ENCODE measurements around the gene DAGLA. TPM values are rescaled to one million over a fixed set of nuclear protein-coding genes. Genes with fewer than 3 reads are reported as not detected.

DAGLA gene
- total RNA-seq, 1 donor = 3.6 TPM

- Histone ChIP-seq H3K79me2 (ENCODE audit: insufficient read depth, low read length) (no peaks in the 10 kb centered on the region), H3K4me2 (ENCODE audit: insufficient read depth, low read length) (no peak overlapping the region), H3K9me3 (ENCODE audit: low read depth, low read length) (no peaks in the 10 kb centered on the region), H3K27me3 (ENCODE audit: insufficient read depth, low read length) (no peaks in the 10 kb centered on the region), H4K20me1 (ENCODE audit: insufficient read depth, low read length) (no peaks in the 10 kb centered on the region), H3K27ac (ENCODE audit: low read depth, low read length) (no peak overlapping the region), H3K4me1 (ENCODE audit: insufficient read depth, low read length) (no peaks in the 10 kb centered on the region), H2AFZ (ENCODE audit: low read length) (no peak overlapping the region), H3K36me3 (ENCODE audit: insufficient read depth, low read length) (no peaks in the 10 kb centered on the region), H3K4me3 (ENCODE audit: insufficient read depth, low read length) (no peak overlapping the region)
- DNase-seq (ENCODE audit: insufficient read length, low spot score, missing footprints) = peak; percentile 67
- TF ChIP-seq CTCF (IDR thresholded peaks at IDR 0.05; ENCODE audit: extremely low read depth, low read depth, low read length) = no peak
Measured at GRCh38 chr11:61778920-61779650, 98.9 kb downstream of the DAGLA start.

- Histone ChIP-seq H3K27ac (ENCODE audit: low read depth, low read length) (no peak overlapping the region), H3K79me2 (ENCODE audit: insufficient read depth, low read length) (no peaks in the 10 kb centered on the region), H3K36me3 (ENCODE audit: insufficient read depth, low read length) (no peaks in the 10 kb centered on the region), H3K27me3 (ENCODE audit: insufficient read depth, low read length) (no peaks in the 10 kb centered on the region), H3K4me3 (ENCODE audit: insufficient read depth, low read length) (no peak overlapping the region), H3K4me2 (ENCODE audit: insufficient read depth, low read length) (no peak overlapping the region), H4K20me1 (ENCODE audit: insufficient read depth, low read length) (no peaks in the 10 kb centered on the region), H3K4me1 (ENCODE audit: insufficient read depth, low read length) (no peaks in the 10 kb centered on the region), H3K9me3 (ENCODE audit: low read depth, low read length) (no peaks in the 10 kb centered on the region), H2AFZ (ENCODE audit: low read length) (no peak overlapping the region)
- no peak for TF ChIP-seq CTCF (IDR thresholded peaks at IDR 0.05; ENCODE audit: extremely low read depth, low read depth, low read length)
- peak; percentile 88 for DNase-seq (ENCODE audit: insufficient read length, low spot score, missing footprints)
Measured at GRCh38 chr11:61779666-61780525, 99.7 kb downstream of the DAGLA start.

- no peak for TF ChIP-seq CTCF (IDR thresholded peaks at IDR 0.05; ENCODE audit: extremely low read depth, low read depth, low read length)
- Histone ChIP-seq H3K4me2 (ENCODE audit: insufficient read depth, low read length) (no peak overlapping the region), H3K9me3 (ENCODE audit: low read depth, low read length) (no peaks in the 10 kb centered on the region), H3K27me3 (ENCODE audit: insufficient read depth, low read length) (no peaks in the 10 kb centered on the region), H3K36me3 (ENCODE audit: insufficient read depth, low read length) (peaks cover under 1% of the 10 kb centered on the region), H3K79me2 (ENCODE audit: insufficient read depth, low read length) (no peaks in the 10 kb centered on the region), H3K4me3 (ENCODE audit: insufficient read depth, low read length) (no peak overlapping the region), H4K20me1 (ENCODE audit: insufficient read depth, low read length) (no peaks in the 10 kb centered on the region), H2AFZ (ENCODE audit: low read length) (no peak overlapping the region), H3K27ac (ENCODE audit: low read depth, low read length) (no peak overlapping the region), H3K4me1 (ENCODE audit: insufficient read depth, low read length) (no peaks in the 10 kb centered on the region)
- DNase-seq (ENCODE audit: insufficient read length, low spot score, missing footprints) = no peak
Measured at GRCh38 chr11:61780581-61781162, 100.5 kb downstream of the DAGLA start.

- Histone ChIP-seq H3K27ac (ENCODE audit: low read depth, low read length) (no peak overlapping the region), H3K36me3 (ENCODE audit: insufficient read depth, low read length) (peaks cover 10% of the 10 kb centered on the region), H3K4me3 (ENCODE audit: insufficient read depth, low read length) (no peak overlapping the region), H2AFZ (ENCODE audit: low read length) (no peak overlapping the region), H3K27me3 (ENCODE audit: insufficient read depth, low read length) (no peaks in the 10 kb centered on the region), H3K4me2 (ENCODE audit: insufficient read depth, low read length) (no peak overlapping the region), H3K9me3 (ENCODE audit: low read depth, low read length) (no peaks in the 10 kb centered on the region), H3K4me1 (ENCODE audit: insufficient read depth, low read length) (no peaks in the 10 kb centered on the region), H3K79me2 (ENCODE audit: insufficient read depth, low read length) (no peaks in the 10 kb centered on the region), H4K20me1 (ENCODE audit: insufficient read depth, low read length) (no peaks in the 10 kb centered on the region)
- no peak for DNase-seq (ENCODE audit: insufficient read length, low spot score, missing footprints)
- no peak for TF ChIP-seq CTCF (IDR thresholded peaks at IDR 0.05; ENCODE audit: extremely low read depth, low read depth, low read length)
Measured at GRCh38 chr11:61781585-61781984, 101.4 kb downstream of the DAGLA start.

Data from osteoblast (primary cell).